Parathyroid adenoma (tissue), 2 donors: ENCODE measurements around the gene GLCE.

Experiments used
- H2AFZ ChIP-seq: fragments of 300-600 bp; sonication (generic); one replicate; pipeline ENCODE4 v1.7.0; 2017; ENCODE audit warnings: antibody characterized with exemption, mild to moderate bottlenecking
- H3K27ac ChIP-seq: fragments of 300-600 bp; sonication (generic); one replicate; pipeline ENCODE4 v1.7.0; 2017
- H3K27me3 ChIP-seq: fragments of 300-600 bp; sonication (generic); one replicate; pipeline ENCODE4 v1.7.0; 2017; ENCODE audit warnings: low read length; ENCODE audit not compliant: control insufficient read depth, insufficient read depth
- H3K36me3 ChIP-seq: fragments of 300-600 bp; sonication (generic); one replicate; pipeline ENCODE4 v1.7.0; 2017; ENCODE audit warnings: low read length; ENCODE audit not compliant: control insufficient read depth, insufficient read depth
- H3K4me1 ChIP-seq: fragments of 300-600 bp; sonication (generic); one replicate; pipeline ENCODE4 v1.7.0; 2017; ENCODE audit warnings: control low read depth
- H3K4me2 ChIP-seq: fragments of 300-600 bp; sonication (generic); one replicate; pipeline ENCODE4 v1.7.0; 2017; ENCODE audit warnings: low read length
- H3K4me3 ChIP-seq: fragments of 300-600 bp; sonication (generic); one replicate; pipeline ENCODE4 v1.7.0; 2017; ENCODE audit warnings: low read depth, low read length
- H3K79me2 ChIP-seq: fragments of 300-600 bp; sonication (generic); one replicate; pipeline ENCODE4 v1.7.0; 2017; ENCODE audit warnings: control low read depth
- H3K9ac ChIP-seq: fragments of 300-600 bp; sonication (generic); one replicate; pipeline ENCODE4 v1.7.0; 2017; ENCODE audit warnings: mild to moderate bottlenecking
- H3K9me3 ChIP-seq: fragments of 300-600 bp; sonication (generic); one replicate; pipeline ENCODE4 v1.7.0; 2017; ENCODE audit warnings: low read length; ENCODE audit not compliant: control insufficient read depth
- CTCF ChIP-seq: fragments of 300-600 bp; sonication (generic); IDR thresholded peaks from one replicate; pipeline ENCODE4 v1.7.0; 2017; ENCODE audit warnings: antibody characterized with exemption, mild to moderate bottlenecking
- donor health status: primary hyperparathyroidism.

The GLCE gene

DNA sequence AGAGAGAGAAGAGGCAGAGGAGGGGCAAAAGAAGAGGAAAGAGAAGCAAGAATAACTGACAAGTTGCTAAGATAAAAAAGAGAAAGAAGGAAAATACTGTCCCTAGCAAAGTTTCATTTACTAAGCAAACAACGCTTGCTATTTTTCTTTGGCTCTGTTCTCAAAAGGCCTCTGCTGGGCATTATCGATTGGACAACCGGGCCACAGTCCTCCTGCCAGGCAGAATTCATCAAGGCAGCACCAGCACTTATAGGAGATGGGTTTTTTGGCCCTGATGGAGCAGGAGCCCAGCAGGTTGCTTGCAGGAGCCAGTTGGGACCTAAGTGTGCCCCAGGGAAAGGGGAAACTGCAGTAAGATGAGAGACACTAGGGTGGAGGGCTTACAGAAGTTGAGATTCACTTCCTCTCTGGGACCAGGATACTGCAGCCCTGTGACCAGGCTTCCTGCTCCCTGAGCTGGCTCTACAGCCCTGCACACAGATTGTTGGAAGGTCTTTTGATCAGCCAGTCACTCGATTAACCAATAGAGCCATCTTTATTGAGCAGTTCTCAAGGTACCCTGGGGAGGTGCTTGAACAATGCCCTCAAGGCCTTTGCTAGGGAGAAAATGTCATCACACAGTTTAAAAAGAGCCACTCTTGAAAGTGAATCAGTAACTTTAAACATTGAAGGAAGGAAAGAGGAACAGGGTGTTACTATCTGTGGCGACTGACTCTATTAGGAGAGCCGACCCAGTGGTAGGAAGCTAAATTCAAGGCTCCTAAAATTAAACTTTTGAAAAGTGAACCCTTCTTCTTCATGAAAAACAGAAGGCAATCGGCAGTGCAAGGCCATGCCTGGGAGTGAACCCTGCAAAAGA, 28.8 kb upstream of the GLCE start:
- Histone ChIP-seq H3K4me1 (peaks cover 7% of the 10 kb centered on the region), H3K4me2 (no peak overlapping the region), H3K27me3 (no peaks in the 10 kb centered on the region), H2AFZ (no peak overlapping the region), H3K4me3 (no peak overlapping the region), H3K36me3 (no peaks in the 10 kb centered on the region), H3K27ac (no peak overlapping the region), H3K9me3 (no peaks in the 10 kb centered on the region), H3K9ac (no peak overlapping the region), H3K79me2 (no peaks in the 10 kb centered on the region)
- no peak for TF ChIP-seq CTCF

- Histone ChIP-seq H3K79me2 (no peaks in the 10 kb centered on the region), H3K4me1 (peaks cover 5% of the 10 kb centered on the region), H3K36me3 (no peaks in the 10 kb centered on the region), H3K9me3 (no peaks in the 10 kb centered on the region), H3K27ac (no peak overlapping the region), H3K27me3 (no peaks in the 10 kb centered on the region), H3K4me3 (no peak overlapping the region), H3K4me2 (no peak overlapping the region), H3K9ac (no peak overlapping the region), H2AFZ (no peak overlapping the region)
- no peak for TF ChIP-seq CTCF
These were observed 28.0 kb upstream of the GLCE start for GRCh38 chr15:69132430-69132829.

DNA sequence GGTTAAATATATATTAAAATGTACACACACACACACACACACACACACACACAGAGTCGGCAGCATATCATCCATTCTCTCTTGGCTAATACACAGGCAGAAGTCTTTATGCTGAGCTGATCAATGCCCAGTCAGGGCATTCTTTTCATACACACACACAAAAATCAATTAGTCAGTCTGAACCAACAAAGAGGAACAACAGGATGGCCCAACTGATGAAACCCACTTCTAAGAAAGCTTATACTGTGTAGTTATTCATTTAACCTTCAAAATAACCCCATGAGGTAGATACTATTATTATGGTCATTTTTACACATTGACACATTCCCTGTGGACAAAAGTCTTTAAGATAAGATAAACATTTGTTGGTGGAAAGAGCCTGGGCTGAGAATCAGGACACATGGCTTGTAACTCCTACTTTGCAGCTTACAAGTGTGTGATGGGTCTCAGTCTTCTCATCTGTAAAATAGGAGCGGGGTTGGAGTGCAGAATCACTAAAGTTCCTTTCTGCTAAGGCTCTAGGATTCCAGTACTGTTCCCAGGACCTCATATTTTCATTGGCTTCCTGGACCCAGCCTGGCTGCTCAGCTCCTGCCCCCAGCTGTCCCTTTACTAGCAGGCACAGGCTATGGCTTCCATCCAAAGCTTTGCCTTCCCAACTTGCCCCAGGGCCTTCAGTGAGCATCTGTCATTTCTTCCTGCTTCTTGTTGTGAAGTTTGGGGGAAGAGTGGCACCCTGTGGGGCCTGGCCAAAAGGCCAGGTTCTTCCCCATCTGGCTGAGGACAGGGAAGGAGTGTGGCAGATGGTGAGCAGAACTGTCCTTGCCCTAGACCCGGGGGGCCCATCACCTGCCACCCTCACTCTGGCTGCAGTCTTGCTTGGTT, 27.2 kb upstream of the GLCE start:
- H3K9ac ChIP-seq: no peak overlapping the region
- no peaks in the 10 kb centered on the region for H3K9me3 ChIP-seq
- no peak overlapping the region for H3K4me3 ChIP-seq
- H3K79me2 ChIP-seq: no peaks in the 10 kb centered on the region
- peak overlapping the region; percentile 33 for H2AFZ ChIP-seq
- H3K36me3 ChIP-seq: no peaks in the 10 kb centered on the region
- H3K4me1 ChIP-seq: peaks cover 5% of the 10 kb centered on the region
- no peak for TF ChIP-seq CTCF
- H3K27me3 ChIP-seq: no peaks in the 10 kb centered on the region
- H3K27ac ChIP-seq: no peak overlapping the region
- no peak overlapping the region for H3K4me2 ChIP-seq

DNA sequence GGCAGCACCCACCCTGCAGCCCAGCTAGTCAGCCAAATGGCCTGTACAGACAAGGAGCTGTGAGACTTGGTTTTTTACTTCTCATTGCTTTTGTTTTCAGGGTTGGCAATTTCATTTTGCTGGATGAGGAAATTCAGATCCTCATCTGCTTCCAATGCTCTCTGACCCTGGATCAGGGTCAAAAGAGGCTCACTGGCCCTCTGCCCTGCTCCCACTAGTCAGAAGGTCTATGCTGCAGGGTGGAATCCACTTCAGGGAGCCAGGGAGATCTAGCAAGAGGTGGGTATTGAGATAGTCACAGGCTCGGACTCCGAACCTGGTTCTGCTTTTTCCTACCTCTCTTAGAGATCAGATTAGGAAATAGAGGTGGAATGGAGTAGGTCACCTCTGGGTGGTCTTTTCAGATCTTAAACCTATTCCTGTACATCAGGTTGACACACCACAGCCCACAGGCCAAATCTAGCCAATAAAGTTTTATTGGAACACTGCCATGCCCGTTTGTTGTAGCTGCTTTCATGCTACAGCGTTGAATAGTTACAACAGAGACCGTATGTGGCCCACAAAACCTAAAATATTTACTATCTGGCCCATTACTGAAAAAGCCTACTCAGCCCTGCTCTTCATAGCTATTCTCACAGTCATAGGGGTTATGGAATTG, 26.4 kb upstream of the GLCE start:
- Histone ChIP-seq H3K27me3 (no peaks in the 10 kb centered on the region), H3K4me1 (peaks cover 4% of the 10 kb centered on the region), H3K4me2 (no peak overlapping the region), H3K9me3 (no peaks in the 10 kb centered on the region), H3K27ac (no peak overlapping the region), H2AFZ (peak overlapping the region; percentile 33), H3K9ac (no peak overlapping the region), H3K4me3 (no peak overlapping the region), H3K36me3 (no peaks in the 10 kb centered on the region), H3K79me2 (no peaks in the 10 kb centered on the region)
- TF ChIP-seq CTCF: no peak
